ENCODE data around the gene C1QTNF1.

C1QTNF1 gene

DNA sequence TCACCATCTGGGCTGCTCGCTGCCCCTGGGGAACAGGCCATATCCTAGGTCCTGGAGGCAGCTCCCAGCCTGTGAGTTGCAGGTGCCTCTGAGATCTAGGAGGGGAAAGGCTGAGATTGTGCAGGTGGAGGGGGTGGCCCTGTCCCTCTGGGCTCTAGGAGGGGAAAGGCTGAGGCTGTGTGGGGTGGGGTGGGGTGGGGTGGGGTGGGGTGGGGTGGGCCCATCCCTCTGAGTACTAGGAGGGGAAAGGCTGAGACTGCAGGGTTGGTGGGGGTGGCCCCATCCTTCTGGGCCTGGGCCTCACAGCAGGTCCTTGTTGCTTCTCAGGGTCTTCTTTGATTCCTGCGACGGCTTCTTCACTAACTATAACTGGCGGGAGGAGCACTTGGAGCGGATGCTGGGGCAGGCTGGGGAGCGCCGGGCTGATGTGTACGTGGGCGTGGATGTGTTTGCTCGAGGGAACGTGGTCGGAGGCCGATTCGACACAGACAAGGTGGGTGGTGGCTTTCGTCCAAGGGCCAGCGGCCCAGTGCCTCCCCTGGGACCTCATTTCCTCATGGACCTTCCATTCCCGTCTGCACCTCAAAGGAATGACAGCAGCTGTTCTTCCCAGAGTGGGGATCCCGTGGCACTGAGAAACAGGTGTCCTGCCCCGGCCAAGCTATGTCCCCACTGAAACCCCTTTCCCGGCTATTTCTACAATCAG is 57.8 kb downstream of the C1QTNF1 start:
- DNase-seq (ENCODE audit: low spot score), result no peak

DNA sequence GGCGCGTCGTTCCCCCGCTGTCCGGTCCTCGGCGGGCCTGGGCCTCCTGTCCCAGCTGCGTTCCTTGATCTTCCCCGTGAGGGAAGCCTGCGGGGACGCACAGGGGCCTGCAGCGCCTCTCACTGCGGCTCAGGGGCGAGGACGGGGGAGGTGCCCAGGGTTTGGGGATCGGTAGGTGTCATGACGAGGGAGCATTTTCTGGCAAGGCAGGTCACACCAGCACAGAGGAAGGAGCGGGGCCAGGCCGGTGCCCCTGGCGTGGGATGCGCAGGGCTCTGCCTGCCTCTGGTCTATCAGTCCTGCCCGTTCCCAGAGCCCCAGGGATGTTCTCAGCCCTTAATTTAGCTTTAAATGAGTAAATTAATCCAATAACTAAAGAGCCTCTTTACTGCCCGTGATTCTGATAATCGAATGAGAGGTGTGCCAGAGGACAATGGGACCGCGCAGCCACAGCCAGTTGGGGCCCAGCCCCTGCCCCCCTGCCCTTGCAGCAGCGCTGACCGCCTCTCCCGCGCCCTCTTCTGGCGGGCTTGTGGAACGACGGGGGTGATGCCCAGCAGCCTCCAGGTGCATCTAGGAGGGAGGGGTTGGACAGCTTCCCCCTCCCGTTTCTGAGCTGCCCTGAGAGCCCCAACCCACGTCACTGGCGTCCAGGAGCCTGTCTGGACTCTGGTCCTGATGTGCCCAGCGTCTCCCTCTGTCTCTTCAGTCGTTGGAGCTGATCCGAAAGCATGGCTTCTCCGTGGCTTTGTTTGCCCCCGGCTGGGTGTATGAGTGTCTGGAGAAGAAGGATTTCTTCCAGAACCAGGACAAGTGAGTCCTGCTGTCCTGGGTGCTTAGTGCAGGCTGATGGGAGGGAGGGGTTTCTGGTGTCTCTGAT is 58.6 kb downstream of the C1QTNF1 start:
- DNase-seq (ENCODE audit: low spot score), result no peak

DNA sequence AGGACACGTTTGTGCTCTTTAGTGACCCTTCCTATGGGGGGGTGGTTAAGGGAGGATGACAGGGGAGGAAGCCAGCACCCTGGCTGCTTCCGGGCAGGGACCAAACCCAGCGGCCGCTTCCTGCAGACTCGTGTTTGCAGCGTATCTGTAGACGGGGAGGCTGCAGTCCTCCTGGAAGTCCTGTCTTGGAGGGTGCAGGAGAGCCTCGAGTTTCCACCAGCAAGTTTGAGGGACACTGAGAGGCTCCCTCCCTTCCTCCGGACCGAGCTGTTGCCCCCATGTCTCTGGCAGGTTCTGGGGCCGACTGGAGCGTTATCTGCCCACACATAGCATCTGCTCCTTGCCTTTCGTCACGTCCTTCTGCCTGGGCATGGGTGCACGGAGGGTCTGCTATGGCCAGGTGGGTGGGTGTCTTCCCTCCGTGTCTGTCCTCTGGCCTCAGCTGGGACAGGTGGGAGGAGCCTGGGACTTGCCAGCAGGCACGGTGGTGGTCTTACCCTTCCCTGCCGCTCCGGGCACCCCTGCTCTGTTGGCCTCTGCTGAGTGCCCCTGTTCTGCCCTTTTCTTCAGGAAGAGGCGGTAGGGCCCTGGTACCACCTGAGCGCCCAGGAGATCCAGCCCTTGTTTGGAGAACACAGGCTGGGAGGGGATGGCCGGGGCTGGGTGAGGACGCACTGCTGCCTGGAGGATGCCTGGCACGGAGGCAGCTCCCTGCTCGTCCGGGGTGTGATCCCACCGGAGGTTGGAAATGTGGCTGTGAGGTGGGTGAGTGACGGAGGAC is 59.4 kb downstream of the C1QTNF1 start:
- no peak for DNase-seq (ENCODE audit: low spot score)

DNA sequence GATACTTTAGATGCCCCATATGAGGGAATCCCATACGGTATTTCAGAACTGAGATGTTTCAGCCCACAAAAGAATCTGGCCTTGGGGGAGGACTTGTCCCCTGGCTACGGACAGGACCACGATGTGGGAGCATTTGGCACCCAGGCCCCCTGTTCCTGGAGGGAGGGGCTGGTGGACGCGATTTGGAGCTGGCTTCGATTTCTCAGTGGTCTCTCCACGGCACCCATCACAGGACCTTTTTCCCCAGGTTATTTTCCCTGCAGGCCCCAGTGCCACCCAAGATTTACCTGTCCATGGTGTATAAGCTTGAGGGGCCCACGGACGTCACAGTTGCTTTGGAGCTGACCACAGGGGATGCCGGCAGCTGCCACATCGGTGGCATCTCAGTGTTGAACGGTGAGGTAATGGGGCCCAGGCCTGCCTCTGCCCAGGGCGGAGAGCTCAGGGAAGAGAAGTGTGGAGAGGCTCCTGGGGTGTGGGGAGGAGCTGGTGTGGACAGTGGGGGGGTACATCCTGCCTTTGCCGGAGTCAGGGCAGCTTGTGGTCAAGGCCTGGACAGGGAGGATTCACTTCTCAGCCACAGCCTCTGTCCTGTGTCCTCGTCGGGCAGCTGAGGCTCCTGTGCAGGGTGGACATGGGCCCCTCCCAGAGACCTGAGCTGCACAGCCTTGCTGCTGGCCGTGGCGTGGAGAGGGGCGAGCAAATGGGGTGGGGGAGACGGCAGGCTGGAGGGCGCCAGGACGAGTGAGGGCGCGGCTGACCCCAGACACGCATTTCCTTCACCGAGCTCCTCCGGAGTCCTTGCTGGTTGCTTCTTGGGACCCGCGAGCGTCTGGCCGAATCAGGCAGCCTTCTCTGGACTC is 60.6 kb downstream of the C1QTNF1 start:
- DNase-seq (ENCODE audit: low spot score), result no peak

DNA sequence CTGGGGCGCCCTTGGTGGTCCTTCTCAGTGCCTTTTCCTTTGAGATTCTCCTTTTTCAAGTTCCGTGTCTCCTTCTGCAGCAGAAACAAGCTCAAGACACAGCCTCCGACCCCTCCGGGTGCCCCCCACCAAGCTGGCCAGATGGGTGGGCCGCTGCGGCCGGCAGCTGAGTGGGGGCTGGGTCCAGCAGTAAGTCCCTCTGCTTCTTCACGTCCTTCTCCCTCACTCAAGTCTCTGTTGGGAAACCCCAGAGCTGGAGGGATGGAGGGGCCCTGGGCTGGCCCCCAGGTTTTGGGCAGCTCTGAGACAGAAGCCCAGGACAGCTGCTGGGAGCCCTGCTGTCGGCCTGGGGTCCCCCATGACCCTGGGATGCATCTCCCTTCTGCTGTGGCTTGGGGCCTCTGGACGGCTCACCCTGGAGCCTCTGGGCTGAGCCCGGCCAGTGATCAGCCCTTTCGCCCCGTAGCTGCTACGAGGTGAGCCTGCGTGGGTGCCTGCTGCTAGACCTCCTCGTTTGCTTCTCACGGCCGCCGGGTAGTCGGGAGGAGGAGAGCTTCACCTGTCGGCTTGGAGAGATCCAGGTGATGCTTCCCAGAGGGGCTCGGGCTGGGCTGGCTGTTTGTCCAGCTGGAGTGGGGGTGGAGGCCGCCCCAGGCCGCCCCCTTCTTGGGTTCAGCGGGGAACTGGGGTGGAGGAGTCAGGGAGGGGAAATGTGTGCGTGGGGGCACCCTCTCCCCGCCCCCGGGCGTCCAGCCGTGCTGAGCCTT is 61.4 kb downstream of the C1QTNF1 start:
- no peak for DNase-seq (ENCODE audit: low spot score)

DNA sequence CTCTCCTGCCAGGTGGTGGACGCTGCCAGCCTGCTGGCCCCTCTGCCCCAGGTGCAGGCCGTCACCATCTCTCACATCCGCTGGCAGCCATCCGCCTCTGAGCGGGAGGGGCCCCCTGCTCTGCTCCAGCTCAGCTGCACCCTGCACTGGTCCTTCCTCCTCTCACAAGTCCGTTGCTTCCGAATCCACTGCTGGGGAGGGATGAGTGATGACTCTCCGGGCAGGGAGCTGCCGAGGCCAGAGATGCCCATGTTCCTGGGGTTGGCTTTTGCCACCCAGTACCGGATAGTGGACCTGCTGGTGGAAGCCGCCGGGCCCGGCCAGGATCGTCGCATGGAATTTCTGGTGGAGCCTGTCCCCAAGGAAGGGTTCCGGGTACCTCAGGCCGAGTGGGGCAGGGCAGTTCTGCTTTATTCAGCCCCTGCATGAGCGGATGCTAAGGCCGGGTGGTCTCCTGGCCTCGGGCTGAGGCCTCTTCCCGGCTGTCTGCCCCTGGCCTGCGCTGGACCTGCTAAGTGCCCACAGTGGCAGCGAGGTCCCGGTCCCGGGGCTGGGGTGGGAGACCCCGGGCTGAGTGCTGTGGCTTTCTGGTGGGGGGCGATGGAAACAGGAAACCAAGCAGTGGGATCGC is 62.1 kb downstream of the C1QTNF1 start:
- DNase-seq (ENCODE audit: low spot score), result no peak

DNA sequence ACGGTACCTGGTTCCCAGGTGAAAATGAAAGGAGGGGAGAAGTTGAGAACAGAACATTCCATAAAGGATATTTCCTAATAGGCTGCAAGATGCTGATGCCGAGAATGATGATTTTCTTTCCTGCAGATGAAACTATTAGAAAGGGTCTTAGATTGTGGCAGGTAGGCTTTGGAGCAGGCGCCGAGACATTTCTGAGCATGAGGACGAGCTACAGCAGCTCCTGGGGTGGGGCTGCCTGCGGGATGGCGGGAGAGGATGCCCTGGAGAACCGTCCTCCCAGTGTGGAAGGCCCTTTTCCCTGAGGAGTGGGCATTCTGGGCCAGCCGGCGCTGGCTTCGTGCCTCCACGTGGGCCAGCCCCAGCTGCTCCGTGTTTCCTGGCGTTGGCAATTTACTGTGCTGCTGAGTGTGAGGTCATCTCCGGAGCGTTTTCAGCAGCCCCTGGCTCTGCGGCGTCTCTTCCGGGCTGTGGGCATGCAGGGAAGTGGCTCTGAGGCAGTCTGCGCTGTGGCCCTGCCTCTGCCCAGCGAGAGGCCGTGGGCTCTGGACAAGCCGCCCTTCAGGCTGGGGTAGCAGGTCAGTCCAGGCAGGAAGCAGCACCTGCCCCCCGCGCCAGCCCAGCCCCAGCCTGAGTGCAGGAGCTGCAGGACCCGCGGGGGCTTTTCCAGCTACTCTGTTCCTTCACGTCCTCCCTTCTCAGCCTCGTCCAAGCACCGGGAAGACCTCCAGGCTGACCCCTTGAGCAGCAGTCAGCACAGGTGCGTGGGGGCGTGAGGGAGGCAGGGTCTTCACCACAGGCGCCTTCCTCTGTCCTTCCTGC is 62.8 kb downstream of the C1QTNF1 start:
- DNase-seq (ENCODE audit: low spot score), result no peak

DNA sequence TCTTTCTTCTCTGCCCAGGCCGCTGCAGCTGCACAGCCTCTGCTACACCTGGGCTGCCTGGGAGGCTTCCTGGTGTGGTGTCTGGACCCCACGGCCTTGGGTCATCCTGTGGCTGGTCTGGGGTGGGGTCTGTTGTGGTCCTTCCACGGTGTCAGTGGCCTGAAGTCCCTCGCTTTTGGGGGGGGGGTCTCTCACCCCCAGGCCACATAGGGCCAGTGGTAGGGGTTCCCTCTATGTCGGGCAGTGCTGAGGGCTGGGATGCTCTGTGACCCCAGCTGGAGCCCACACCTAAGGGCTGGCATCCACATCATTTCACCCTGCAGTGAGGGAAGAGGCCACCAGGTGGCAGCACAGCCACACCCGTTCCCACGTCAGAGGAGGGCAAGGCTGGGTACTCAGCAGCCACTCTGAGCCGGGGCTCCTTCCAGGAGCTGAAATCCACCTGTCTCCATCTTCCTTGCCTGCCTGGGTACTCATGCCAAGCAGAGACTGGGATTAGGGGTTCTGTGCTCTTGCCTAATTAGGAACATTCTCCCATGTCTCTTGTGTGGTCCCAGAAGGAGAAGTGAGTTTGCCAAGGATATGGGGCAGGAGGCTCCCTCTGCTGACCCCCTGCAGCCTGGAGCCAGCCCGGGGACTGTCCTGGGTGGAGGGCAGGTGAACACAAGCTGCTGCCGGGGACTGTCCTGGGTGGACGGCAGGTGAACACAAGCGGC is 63.6 kb downstream of the C1QTNF1 start:
- DNase-seq (ENCODE audit: low spot score), result peak; percentile 48

DNA sequence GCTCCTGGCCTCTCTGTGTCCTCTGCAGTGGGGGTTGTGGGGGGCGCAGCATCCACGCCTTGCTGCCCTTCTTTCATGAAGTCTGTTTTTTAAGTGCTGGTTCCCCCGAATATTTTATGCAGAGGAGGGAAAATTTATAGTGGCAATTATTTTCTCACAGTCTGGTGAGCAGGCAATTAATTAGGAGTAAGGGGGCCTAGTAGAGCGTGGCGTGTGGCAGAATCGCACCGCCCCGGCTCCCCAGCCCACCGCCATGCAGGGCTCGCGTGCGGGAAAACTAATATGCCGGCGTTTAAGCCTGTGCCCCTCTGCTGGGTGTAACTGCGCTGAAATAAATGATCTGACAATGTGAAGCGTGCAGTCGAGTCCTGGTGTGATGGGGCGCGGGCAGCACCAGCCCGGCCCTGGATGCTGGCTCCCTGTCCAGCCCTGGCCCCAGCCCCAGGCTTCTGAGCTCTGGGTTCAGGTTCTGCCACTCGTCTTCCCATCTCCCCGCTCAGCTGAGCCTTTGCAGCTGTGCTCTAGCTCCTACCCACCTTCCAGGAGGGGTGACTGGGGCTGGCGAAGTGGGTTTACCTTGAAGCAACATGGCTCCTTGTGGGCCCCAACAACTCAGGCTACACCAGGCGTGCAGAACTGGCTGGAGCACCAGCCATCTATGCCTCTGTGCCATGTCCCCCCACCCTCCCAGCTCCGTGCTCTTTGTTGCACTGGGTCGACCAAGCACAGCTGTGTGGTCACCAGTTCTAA is 64.5 kb downstream of the C1QTNF1 start:
- DNase-seq (ENCODE audit: low spot score), result no peak

DNA sequence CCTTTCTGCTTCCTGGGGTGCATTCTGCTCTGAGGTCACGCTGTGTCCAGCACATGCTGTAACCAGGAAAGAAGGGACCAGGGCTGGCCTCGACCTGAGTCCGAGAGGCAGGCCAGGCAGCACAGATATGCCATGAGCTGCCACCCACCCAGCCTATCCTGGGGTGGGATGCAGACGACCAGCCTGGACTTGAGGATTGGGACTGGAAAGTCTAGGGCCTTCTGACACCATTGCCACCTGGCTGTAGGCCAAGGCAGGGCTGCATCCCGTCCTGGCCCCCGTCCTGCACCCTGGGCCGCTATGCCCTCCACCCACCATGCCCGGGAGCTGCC is 65.0 kb downstream of the C1QTNF1 start:
- no peak for DNase-seq (ENCODE audit: low spot score)

DNA sequence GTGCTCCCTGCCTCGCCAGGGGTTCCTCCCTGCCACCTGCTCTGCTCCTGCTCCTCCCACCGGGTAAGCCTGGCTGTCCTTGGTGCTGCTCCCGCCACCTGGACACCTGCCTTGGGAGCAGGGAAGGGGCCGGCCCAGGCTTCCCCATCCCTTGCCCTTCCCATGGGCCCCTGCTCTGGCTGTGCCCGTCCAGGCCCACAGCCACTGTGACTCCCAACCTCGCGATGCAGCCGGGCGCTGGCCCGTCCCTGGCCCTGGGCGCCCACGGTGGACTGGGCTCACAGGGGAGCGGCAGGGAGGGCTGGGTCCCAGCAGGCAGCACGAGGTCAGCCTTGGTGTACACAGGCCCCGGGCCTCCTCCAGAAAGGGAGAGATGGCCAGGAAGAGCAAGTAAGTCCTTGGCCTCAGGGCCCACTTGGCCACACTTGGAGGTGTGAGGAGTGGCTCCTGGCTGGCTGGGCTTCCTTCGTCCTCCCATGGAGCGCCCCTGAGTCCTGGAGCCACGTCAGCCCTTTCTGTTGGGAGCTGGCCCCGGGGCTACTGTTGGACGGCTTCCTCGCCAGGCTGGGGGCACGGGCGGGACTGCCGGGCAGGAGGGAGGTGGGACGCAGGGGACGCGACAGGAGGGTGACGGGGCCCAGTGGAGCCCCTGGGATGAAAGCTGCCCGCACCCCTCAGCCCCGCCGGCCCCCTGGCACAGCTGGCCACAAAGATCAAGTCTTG is 65.9 kb downstream of the C1QTNF1 start:
- DNase-seq (ENCODE audit: low spot score), result no peak

DNA sequence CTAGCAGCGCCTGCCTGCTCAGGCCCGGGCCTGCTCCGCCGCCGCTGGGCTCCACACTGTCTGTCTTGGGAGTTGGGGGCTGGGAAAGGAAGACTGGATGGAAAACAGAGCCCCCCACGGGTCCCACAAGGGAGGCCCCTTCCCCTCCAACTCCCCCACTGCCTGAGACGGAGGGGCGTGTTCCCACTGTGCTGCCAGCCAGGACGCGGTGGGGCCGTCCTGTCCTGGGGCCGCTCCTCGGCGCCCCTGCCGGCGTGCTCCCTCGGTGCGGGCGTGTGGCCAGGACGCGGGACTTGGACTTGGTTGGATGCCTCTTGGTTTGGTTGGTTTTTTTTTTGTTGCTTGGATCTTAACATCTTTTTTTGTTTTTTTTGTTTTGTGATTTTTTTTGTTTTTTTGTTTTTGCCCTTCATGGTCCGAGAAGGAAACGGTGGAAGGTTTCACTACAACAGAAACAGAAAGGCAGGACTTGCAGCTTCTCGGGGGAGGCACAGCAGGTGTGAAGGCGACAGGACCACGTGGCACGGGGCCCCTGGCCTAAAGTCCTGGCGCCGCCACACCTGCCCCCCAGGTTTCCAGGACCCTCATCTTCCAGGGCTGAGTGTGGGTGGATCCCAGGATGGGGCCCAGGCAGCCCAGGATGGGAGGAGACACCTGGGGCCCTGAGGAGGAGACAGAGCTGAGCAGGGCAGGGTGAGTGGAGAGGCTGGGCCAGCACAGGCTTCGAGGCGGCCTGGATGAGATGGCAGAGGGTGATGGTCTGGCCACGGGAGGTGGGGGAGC is 66.7 kb downstream of the C1QTNF1 start:
- no peak for DNase-seq (ENCODE audit: low spot score)

DNA sequence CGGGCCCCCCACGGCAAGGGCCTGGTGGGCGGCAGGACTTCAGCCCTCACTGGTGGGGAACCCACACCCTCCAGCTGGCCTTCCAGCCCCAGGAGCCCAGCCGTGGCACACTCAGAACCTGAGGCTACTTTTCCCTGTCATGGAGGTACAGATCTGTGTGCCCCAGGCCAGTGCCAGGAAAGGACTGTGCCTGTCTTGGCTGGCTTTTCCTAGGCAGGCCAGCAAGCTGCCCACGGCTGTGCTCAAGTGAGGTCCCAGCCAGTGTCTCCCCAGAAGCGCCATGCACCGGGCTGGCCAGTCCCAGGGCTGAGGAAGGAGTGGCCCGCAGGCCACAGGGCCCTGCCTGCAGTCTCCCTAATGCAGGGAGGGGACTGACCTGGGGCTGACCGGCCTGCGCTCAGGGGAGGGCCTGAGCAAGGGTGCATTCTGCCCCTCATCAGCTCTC is 67.3 kb downstream of the C1QTNF1 start:
- DNase-seq (ENCODE audit: low spot score), result no peak

DNA sequence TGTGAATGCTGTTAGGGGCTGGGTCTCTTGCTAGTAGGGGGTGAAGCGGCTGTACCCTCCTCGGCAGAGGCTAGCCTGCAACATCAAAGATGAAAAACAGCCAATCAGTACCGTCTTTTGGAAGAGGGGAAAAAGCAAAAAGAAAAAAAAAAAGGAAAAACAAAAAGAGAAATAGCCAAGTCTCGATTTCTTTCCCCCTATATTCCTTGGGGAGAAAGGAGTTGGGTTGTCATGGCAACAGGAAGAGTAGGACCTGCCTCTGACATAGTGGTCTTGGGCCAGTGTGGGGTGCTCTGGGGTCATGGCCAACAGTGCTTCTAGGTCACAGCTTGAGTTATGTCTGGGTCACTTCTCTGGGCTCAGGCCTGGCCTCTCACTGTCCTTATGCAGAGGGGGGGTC is 68.6 kb downstream of the C1QTNF1 start:
- no peak for DNase-seq (ENCODE audit: low spot score)

DNA sequence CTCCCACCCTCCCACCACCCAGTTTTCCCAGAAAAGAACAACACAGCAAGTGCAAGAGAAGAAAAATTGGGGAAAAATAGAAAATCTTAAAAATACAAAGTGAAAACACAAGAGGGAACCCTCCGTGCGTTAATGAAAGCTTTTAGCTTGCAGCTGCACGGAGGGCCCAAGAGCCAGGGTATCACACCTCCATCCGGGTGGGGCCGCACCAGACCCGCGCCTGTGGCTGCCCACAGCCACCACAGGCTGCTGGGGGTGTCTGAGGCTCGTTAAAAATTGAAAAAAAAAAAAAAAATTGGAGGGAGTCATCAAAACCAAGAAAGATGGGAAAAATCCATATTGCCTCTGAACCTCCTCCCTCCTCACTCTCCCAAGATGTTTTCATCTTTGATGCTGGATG is 69.3 kb downstream of the C1QTNF1 start:
- DNase-seq (ENCODE audit: low spot score), result no peak

DNA sequence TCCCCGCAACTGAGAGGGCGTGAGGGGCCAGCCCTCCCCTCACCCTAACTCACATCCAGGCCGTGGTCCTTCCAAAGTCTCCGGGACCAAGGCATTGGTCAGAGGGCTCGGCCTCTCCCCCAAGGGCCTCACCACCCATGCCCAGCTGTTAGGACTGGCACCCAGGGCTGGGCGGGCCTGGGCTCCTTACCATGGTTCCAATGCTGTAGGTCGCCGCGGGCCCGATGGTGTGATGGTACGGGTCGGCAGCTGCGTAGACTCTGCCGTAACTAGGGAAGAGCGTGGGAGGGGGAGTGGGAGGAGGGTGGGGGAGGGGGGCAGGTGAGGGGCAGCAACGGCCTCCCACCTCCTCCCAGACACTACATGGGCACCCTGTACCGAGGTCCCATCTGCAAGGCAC is 70.3 kb downstream of the C1QTNF1 start:
- no peak for DNase-seq (ENCODE audit: low spot score)
